ENCODE results near the gene HAP1.
"Not testable (repeated sequence)": the region's sequence is repeated elsewhere in the genome, so short reads cannot be mapped to it uniquely, and the experiment has no call there.

Gene HAP1

GRCh38 chr17:41711669-41712400, 22.6 kb downstream of the HAP1 start, which contains the start of gene GAST:
Gene GAST (plus strand): TSS chr17:41712331. CDS start chr17:41715437, 3,106 bp downstream.
- POLR2A ChIA-PET (ENCODE audit: low non-redundant PET), result no interaction called here
- no peak within 1 kb of the TSS for H3K27ac ChIP-seq
- TF ChIP-seq CTCF (conservative IDR thresholded peaks at IDR 0.05; ENCODE audit: low read depth), result no peak
- DNase-seq (ENCODE audit: low spot score), result no peak
- CTCF ChIA-PET, result interaction anchor here (0.7 to 2.3 kb wide), 2 partner anchors 16 to 270 kb away, joined by 4 to 7 read pairs; no protein-coding TSS in a partner anchor

- TF ChIP-seq CTCF (conservative IDR thresholded peaks at IDR 0.05; ENCODE audit: low read depth), result no peak
- POLR2A ChIA-PET (ENCODE audit: low non-redundant PET), result interaction anchor here (0.6 kb wide), 1 partner anchor 15 kb away, joined by 5 read pairs; no protein-coding TSS in a partner anchor
- CTCF ChIA-PET, result interaction anchor here (0.6 to 2.5 kb wide), 2 partner anchors 15 to 44 kb away, joined by 3 to 12 read pairs; no protein-coding TSS in a partner anchor
- no peak for DNase-seq (ENCODE audit: low spot score)
- H3K27ac ChIP-seq, result no peak overlapping the region
Observed at GRCh38 chr17:41710472-41711090, 23.9 kb downstream of the HAP1 start.

- ChIA-PET CTCF (interaction anchor here (2.5 kb wide), 1 partner anchor 12 kb away, joined by 12 read pairs; no protein-coding TSS in a partner anchor), POLR2A (ENCODE audit: low non-redundant PET) (no interaction called here)
Observed at GRCh38 chr17:41707803-41708669, 26.4 kb downstream of the HAP1 start.

GRCh38 chr17:41705271-41705991, 29.0 kb downstream of the HAP1 start:
- DNase-seq (ENCODE audit: low spot score), result no peak
- CTCF ChIA-PET, result interaction anchor here (1.2 to 1.6 kb wide), 2 partner anchors 9 kb away, joined by 5 to 12 read pairs; no protein-coding TSS in a partner anchor
- POLR2A ChIA-PET (ENCODE audit: low non-redundant PET), result interaction anchor here (0.6 kb wide), 1 partner anchor 59 kb away, joined by 3 read pairs; no protein-coding TSS in a partner anchor
- no peak overlapping the region for H3K27ac ChIP-seq
- no peak for TF ChIP-seq CTCF (conservative IDR thresholded peaks at IDR 0.05; ENCODE audit: low read depth)

More at GRCh38 chr17:41707803-41708669, 26.4 kb downstream of the HAP1 start:
- no peak overlapping the region for H3K27ac ChIP-seq
- no peak for TF ChIP-seq CTCF (conservative IDR thresholded peaks at IDR 0.05; ENCODE audit: low read depth)
- DNase-seq (ENCODE audit: low spot score), result no peak

GRCh38 chr17:41702712-41703111, 31.7 kb downstream of the HAP1 start:
- POLR2A ChIA-PET (ENCODE audit: low non-redundant PET), result no interaction called here
- H3K27ac ChIP-seq, result no peak overlapping the region
- CTCF ChIA-PET, result no interaction called here
- DNase-seq (ENCODE audit: low spot score), result no peak
- TF ChIP-seq CTCF (conservative IDR thresholded peaks at IDR 0.05; ENCODE audit: low read depth), result no peak

GRCh38 chr17:41700843-41701242, 33.6 kb downstream of the HAP1 start:
- H3K27ac ChIP-seq; CTCF ChIA-PET; DNase-seq (ENCODE audit: low spot score): not testable (repeated sequence)
- POLR2A ChIA-PET (ENCODE audit: low non-redundant PET), result interaction anchor here (0.6 kb wide), 1 partner anchor 1214 kb away, joined by 7 read pairs; no protein-coding TSS in a partner anchor

Measured in RWPE1 (cell line).